GM21381 (cell line): Measurements from ENCODE around the gene NXPH4.
A peak's percentile ranks its signal among the peaks of the same experiment; 100 is the strongest.

ENCODE experiments used
- ATAC-seq: cut with Tn5 transposase; IDR thresholded peaks from one replicate; pipeline ENCODE4 v1.9.1; 2021; ENCODE audit warnings: mild to moderate bottlenecking, moderate library complexity; ENCODE audit not compliant: unreplicated experiment

Gene NXPH4

DNA sequence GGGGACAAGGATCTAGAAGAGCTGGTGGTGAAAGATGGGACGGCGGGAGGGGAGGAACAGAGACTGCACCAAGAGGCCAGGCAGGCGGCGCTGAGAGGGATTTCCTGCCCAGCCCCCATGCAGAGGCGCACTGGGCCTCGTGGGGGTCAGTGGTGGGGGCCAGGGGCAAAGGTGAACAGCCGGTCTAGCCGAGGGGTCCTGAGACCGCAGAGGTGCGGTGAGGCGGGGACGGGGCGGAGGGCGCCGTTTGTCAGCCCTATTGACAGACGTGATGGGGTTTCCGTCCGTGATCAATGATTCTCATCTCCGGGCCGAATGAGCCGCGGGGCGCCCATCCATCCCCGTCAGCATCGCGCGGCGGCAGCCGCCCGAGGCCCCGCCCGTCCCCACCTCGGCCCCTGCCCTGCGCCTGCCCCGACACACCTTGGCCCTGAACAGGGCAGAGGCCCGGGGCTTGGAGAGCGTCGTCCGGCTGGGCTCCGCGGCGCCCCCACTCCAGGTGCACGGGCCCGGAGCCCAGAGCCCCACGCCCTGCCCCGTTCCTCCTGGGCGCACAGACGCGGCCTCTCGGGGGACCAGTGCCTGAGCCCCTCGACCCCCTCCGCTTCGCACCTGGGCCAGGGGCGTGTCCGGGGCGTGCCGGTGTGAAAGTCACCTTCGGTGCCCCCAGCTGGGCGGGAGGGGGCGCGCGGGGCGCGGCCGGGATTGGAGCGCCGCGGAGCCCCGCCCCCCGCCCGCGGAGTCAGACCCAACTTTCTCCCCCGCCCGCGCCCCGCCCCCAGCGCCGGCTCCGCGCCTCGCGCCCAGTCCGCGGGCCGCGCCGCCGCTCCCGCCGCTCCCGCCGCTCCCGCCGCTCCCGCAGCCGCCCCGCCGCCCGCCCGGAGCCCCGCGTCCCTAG lies at the start of gene NXPH4:
Gene NXPH4 (plus strand): TSS at position 781 of the 898 bp plus-strand sequence. CDS start 176 bp downstream, outside the sequence.
- ATAC-seq = peak; percentile 31

DNA sequence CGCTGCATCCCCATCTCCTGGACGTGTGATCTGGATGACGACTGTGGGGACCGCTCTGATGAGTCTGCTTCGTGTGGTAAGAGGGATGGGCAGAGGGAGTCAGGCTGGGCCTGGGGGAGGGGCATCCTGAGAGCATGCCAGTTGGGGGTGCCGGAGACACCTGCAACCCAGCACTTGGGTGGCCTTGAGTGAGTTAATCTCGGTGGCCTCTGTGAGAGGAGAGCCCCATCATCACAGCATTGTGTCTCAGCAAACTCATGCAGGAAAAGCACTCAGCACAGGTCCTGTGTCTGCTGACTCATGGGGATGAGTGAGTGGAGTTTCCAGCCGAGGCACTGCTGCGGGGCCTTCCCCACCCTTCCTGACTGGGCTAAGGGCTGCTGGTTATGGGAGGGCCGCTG lies 49.6 kb upstream of the NXPH4 start:
- no peak for ATAC-seq

DNA sequence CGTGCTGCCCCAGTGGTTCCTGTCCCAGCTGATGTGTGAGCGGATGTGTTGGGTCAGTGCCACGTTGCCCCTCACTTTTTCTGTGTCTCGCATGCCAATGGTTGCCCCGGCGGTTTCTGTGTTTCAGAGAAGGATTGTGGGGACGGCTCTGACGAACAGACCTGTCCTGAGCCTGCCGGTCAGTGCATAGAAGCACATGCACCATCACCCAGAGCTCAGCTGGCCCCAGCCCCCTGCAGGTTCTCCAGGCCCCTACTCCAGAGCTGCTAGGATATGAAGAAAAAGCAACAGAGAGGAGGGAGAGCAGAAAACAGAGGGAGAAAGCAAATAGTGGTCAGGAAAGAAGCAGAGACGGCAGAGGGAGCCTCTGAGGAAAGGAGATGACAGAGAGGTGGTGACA lies 48.5 kb upstream of the NXPH4 start:
- ATAC-seq = no peak

GRCh38 chr12:57169046-57169795 lies 47.4 kb upstream of the NXPH4 start:
- ATAC-seq = no peak

DNA sequence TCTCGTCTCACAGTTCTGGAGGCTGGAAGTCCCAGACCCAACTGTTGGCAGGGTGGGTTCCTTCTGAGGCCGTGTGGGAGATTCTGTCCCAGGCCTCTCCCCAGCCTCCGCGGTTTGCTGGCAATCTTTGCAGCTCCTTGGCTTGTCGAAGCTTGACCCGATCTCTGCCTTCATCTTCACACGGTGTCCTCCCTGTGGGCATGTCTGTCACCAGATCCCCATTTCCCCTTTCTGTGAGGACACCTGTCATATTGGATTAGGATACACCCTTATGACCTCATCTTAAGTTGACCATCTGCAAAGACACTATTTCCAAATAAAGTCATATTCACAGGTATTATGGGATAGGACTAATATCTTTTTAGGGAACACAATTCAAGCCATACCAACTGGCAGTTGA lies 46.6 kb upstream of the NXPH4 start:
- no peak for ATAC-seq

DNA sequence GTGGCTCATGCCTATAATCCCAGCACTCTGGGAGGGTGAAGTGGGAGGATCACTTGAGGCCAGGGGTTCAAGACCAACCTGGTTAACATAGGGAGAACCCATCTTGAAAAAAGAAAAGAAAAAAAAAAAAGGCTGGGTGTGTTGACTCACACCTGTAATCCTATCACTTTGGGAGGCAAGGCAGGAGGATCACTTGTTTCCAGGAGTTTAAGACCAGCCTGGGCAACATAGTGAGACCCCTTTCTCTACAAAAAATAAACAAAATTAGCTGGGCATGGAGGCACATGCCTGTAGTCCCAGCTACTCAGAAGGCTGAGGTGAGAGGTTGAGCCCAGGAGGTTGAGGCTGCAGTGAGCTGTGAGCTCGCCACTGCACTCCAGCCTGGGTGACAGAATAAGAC lies 46.2 kb upstream of the NXPH4 start:
- ATAC-seq = no peak

DNA sequence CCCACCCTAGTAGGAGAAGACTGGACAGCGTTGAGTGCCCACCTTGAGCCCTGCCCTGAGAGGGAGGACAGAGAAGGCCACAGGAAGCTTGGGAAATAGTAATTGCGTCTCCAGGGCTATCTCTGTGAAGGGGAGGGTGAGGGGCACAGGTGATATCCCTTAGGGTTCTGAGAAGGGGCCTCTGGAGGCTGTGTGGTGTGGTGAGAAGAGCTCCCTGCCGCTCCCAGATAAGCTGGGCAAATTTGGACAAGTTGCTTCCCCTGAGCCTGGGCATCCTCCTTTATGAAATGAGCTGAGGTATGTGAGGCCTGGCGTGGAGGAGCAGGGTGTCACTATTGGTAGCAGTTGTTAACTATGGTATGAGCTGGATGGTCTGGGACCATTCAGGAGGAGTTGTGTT lies 45.7 kb upstream of the NXPH4 start:
- no peak for ATAC-seq

GRCh38 chr12:57171668-57172067 lies 44.9 kb upstream of the NXPH4 start:
- ATAC-seq = no peak

GRCh38 chr12:57173089-57173488 lies 43.5 kb upstream of the NXPH4 start:
- ATAC-seq = no peak

DNA sequence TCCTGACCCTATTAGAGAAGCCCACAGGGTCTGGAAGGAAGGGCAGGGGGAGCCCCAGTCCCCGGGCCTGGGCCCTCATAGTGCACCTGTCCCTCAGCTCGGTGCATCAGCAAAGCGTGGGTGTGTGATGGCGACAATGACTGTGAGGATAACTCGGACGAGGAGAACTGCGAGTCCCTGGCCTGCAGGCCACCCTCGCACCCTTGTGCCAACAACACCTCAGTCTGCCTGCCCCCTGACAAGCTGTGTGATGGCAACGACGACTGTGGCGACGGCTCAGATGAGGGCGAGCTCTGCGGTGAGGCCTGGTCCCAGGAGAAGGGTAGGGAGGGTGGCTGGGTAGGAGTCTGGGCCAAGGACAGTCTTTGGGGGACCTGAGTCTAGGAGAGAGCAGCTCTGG lies 42.9 kb upstream of the NXPH4 start:
- ATAC-seq = no peak

- ATAC-seq = no peak
These were observed 41.0 kb upstream of the NXPH4 start for GRCh38 chr12:57175428-57176138.

GRCh38 chr12:57176139-57176477 lies 40.5 kb upstream of the NXPH4 start:
- no peak for ATAC-seq

DNA sequence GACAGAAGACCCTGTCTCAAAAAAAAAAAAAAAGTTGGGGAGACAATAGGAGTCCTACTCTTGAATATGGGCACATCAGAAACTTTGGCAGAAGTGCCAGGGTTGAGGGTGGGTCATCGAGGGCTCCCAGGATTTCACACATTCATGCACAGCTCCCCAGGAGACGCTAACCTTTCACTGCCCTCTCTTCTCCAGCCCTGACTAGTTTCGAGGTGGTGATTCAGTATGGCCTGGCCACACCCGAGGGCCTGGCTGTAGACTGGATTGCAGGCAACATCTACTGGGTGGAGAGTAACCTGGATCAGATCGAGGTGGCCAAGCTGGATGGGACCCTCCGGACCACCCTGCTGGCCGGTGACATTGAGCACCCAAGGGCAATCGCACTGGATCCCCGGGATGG lies 39.7 kb upstream of the NXPH4 start:
- ATAC-seq = no peak

GRCh38 chr12:57177354-57177753 lies 39.2 kb upstream of the NXPH4 start:
- ATAC-seq = no peak

DNA sequence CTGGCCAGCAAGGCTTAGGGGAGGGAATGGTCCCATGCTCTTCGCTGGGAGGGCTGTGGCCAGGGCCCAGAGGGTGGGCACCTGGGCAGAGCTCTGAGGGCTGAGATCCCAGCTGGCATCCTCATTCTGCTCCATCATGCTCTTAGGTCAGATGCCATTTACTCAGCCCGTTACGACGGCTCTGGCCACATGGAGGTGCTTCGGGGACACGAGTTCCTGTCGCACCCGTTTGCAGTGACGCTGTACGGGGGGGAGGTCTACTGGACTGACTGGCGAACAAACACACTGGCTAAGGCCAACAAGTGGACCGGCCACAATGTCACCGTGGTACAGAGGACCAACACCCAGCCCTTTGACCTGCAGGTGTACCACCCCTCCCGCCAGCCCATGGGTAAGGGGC lies 38.4 kb upstream of the NXPH4 start:
- ATAC-seq = no peak

GRCh38 chr12:57179331-57180086 lies 37.1 kb upstream of the NXPH4 start:
- no peak for ATAC-seq

DNA sequence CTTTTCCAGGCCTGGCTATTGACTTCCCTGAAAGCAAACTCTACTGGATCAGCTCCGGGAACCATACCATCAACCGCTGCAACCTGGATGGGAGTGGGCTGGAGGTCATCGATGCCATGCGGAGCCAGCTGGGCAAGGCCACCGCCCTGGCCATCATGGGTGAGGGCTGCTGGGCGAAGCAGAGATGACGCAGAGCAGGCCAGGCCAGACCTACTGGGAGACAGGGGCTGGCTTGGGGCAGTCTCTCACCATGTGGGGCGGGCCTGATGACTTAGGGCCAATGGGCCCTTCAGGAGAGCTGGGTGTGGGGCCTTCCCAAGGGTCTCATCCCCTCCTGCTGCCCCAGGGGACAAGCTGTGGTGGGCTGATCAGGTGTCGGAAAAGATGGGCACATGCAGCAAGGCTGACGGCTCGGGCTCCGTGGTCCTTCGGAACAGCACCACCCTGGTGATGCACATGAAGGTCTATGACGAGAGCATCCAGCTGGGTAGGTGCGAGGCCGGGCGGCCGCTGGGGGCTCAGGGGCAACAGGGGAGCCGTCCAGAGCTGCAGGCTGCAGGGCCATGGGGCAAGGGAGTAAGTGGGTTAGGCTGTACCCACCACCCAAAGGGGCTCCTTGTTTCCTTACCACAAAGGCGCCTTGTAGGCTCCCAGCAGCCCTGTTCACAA lies 36.1 kb upstream of the NXPH4 start:
- ATAC-seq = no peak

DNA sequence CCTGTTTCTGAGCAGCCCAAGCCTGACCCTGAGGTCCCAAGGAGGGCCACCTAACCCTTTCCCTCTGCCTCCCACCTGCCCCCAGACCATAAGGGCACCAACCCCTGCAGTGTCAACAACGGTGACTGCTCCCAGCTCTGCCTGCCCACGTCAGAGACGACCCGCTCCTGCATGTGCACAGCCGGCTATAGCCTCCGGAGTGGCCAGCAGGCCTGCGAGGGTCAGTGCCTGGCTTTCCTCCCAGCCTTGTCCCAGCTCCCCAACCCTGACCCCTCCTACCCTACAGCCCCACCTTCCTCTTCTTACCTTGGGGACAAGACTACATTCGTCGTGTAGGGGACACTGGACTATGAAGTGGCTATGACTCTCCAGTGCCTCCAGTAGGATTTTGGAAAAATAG lies 35.5 kb upstream of the NXPH4 start:
- ATAC-seq = no peak

DNA sequence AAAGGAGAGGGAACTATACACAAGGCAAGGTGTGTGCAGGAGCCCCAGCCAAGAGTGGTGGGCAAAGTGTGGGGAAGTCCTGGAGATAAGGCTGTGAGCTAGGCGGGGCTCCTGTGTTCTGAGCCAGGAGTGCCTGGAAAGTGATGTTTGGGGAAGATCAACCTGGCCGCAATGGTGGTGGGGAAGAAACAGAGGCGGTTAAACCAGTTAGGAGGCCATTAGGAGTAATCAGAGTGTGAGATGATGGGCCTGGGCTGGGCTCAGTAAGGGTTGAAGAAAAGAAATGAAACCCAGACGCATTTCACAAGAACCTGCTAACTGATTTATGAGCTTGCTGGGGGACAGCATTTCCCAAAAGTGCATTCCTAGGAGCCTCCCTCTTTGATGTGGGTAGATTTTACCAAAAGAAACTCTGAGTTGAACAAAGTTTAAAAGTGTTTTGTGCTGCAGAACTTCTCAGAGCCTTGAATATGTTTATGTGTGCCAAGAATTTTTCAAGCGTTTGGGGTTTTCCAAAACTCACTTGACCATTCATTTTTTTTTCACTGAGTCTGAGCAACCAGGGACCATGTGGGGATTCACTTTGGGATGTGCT lies 34.9 kb upstream of the NXPH4 start:
- no peak for ATAC-seq
